Measurements from ENCODE around the gene SLC22A23.

Gene SLC22A23

DNA sequence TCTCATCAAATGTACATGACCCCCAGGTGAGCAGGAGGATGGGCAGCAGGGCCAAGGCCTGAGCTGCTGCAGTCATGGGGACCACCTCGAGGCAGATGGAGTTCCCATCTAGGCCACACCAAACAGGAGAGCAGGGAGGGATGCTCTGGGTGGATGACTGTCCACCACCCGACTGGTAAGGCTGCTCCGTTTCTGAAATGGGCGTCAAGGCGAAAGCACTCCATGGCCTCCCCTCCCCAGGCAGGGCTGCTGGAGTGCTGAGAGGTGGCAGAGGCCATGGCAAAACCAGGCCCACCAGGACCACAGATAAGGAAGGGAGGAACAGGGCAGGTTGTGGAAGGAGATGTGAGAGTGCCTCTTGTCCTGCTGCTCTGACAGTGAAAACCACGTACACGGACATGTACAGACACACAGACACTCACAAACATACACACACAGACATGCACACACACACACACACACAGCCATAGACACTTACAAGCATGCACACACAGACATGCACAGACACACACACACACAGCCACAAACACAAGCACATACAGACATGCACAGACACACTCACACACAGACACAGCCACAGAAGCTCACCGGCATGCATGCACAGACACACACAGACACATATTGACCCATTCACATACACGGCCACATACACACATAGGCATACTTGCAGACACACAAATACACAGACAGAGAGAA, 104.9 kb downstream of the SLC22A23 start:
- no peak for DNase-seq (ENCODE audit: low spot score)

DNA sequence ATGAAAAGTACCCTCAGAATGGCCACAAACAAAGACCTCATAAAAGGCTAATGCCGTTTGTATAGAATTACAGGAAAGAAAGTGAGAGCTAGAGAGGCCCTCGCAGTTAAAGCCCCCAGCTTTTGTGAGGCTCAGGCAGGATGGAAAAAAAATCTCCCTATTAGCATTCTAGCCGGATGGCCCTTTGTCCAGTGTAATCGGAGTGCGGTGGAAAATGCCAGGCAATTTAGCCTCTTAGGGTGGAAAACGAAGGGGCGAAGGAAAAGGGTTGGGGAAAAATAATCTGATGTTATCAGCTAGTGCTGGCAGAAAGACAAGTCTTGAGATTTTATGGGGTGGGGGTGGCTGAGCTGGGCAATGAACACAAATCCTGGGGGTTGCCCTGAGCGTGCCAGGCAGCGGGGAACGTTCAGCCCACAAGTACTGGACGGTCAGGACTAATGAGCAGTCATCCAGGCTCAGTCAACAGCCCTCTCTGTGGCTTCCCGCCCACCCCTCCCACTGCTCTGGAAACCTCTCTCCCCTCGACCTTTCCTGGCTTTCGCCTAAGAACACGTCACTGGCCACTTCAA, 105.7 kb downstream of the SLC22A23 start:
- no peak for DNase-seq (ENCODE audit: low spot score)

DNA sequence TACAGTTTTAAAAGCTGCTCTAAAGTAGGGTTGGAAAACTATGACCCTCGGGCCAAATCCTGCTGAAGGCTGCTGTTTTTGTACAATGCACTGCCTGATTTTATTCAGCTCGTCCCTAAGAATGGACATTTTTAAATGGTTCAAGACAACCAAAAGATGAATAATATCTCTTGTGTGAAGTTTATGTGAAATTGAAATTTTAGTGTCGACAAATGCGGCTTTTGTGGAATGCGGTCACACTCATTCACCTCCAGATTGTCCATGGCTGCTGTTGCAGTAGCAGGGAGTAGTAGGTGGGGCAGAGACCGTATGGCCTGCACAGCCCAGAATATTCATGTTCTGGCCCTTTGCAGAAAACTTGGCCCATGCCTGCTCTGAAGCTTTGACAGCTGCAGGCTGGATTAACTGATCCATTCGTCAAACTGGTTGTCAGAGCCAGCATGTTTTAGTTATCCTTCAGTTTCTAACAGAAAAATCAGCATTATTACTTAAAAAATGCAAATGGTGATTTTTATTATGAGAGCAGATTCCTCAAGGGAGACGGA, 106.5 kb downstream of the SLC22A23 start:
- no peak for DNase-seq (ENCODE audit: low spot score)

DNA sequence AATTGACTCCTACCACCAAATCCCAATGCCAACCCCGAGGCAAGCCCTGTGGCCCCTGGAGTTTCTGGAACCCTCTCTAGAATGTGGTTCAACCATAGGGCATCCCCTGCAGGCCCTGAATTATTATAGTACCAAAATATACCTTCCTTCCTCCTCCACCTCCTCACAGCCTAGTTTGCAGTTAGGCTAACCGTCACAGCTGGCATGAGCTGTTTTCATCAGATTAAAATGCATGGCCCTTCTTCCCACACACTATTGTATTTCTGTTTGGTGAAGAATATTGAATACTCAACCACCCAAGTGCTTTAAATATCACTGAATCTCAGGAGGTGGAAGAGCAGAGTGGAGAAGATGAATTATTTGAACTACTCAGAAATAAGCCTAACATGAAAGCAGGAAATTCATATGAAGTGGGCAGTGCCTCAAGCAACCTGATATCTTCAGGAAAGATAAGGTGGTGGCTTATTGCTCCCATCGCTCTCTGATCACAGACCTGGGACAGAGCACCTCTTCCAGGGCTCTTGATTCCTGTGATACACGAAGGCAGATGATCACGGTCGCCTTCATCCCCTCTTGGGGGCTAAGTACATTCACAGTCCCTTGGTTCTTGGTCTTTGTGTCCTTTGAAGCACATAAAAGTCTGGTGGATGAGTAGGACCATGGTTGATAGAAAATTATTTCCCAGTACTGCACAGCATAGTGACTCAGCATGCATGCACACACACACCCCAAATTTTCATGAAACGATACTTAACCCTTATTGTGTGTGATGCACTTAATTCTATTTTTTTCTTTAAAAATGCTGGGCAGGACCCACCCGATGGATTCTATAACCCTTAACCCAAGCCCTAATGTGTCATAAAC, 107.2 kb downstream of the SLC22A23 start:
- no peak for DNase-seq (ENCODE audit: low spot score)

- DNase-seq (ENCODE audit: low spot score) = no peak
Measured at GRCh38 chr6:3348821-3349220, 108.0 kb downstream of the SLC22A23 start.

DNA sequence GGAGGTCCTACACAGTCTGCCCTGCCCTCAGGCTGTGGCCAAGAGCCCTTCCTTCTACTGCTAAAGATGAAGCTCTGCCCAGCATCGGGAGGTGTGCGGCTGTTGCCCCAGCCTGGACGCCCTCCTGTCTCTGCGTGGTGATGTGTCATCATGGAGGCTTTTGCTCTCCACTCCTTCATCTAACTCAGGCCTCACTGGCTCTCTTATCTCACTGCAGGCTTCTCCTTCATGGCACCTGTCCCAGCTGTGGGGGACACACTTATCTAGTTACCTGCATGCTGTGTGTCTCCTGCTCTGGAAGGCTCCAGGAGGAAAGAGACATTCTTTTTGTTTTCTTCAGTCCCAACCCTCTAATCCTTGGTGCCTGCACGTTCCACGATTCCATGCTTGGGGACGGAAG, 109.0 kb downstream of the SLC22A23 start:
- no peak for DNase-seq (ENCODE audit: low spot score)

- DNase-seq (ENCODE audit: low spot score) = no peak
Measured at GRCh38 chr6:3347247-3347646, 109.6 kb downstream of the SLC22A23 start.

GRCh38 chr6:3346476-3346875, 110.4 kb downstream of the SLC22A23 start:
- no peak for DNase-seq (ENCODE audit: low spot score)

DNA sequence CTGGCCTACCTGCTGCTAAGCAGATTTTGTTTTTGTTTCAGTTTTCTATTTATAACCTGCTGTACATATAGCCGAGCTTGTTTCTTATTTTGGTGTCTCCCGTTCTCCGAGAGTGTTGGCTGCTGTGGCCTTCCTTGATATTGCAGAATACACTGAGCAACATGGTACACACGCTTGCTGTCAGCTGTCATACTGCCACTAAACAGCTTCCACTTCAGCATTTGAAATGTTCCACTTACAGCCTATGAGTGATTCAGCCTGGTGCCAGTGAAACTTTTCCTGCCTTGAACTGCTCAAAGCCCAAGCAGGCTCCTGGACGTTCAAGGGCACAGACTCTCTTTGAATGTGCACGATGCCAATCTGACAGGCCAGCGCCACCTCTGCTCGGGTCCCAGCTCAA, 111.0 kb downstream of the SLC22A23 start:
- no peak for DNase-seq (ENCODE audit: low spot score)

DNA sequence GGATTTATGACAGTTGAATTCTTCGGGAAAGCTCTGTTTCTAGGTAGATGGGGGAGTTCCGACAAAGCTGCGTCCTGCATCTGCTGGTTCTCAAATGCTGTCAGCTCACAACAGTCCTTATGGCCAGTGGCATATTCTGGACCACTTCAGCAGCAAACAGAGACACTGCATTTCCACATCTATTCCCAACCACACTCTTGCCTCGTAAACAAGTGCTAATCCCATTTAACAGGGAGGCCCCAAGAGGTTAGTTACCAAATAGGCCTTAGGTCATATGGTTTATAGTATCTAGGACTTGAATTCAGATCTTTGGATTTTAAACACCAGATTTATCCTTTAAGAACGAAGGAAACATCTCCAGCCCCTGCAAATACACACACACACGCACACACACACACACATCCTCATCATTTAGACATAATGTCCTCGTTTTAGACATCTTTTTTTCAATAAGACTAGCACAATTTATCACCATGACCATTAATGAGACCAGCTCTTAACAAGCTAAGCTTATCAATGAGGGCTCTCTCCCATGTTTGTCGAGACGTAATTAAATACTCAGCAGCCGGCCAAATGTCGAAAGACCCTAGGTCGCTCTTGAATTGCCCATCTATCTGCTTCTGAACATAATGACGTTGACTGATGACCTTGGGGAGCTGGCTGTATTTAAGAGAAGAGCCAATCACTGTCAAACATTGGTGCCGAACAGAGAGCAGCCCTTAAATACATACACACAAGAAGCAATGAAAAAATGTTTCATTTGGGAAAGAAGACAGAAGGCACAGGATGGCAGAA, 113.6 kb downstream of the SLC22A23 start:
- no peak for DNase-seq (ENCODE audit: low spot score)

GRCh38 chr6:3341467-3341866, 115.4 kb downstream of the SLC22A23 start:
- no peak for DNase-seq (ENCODE audit: low spot score)

- DNase-seq (ENCODE audit: low spot score) = no peak
Measured at GRCh38 chr6:3340894-3341293, 116.0 kb downstream of the SLC22A23 start.

DNA sequence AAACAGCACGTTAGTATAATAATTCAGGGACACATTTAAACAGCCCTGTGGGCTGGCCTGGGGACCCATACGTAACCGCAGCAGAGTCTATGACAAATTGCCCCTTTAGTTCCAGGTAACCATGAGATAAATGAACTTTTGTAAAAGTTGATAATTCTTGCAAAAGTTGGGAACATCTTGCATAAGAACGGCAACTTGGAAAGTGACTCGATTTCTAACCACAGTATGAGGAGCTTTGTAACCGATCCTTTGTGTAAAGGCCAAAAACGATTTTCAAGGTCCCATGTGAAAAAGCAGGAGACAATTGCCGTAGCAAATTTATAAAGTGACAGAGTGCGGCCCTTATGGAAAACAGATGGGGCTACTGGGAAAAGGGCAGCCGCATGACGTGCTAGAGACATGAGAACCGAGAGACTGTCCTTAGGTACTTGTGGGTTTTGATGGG, 116.5 kb downstream of the SLC22A23 start:
- DNase-seq (ENCODE audit: low spot score) = no peak

- no peak for DNase-seq (ENCODE audit: low spot score)
Measured at GRCh38 chr6:3339811-3340210, 117.0 kb downstream of the SLC22A23 start.

- DNase-seq (ENCODE audit: low spot score) = peak; percentile 12
Measured at GRCh38 chr6:3337521-3338350, 119.1 kb downstream of the SLC22A23 start.

- no peak for DNase-seq (ENCODE audit: low spot score)
Measured at GRCh38 chr6:3336859-3337515, 119.9 kb downstream of the SLC22A23 start.

DNA sequence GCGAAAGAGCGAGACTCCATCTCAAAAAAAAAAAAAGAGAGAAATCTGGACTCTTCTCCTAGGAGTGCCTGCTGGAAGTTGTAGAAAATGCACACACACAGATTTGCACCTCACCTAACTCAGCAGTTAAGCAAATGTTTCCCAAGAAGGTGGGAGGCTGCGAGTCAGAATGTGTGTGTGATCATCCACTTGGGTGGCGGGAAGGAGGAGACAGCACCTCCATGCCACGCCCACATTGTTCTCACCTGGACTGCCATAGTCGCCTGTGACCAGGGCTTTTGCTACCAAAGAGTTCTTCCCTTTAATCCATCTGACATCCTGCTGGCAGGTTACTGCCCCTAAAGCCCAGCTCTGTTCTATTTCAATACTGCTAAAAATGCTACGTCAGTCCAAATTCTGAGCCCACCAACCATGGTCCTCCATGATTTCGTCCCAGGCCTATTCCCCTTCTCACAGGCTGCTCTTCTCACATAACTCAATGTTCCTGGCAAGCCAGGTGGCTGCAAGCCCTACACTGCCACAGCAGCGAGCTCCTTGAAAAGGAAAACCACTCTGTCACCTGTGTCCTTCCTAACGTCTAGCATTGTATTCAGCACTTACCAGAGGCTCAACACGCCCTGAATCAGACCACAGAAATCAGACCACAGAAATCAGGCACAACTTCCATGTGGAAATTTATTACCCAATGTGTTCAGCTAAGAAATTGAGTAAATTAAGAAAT, 120.6 kb downstream of the SLC22A23 start:
- DNase-seq (ENCODE audit: low spot score) = no peak

DNA sequence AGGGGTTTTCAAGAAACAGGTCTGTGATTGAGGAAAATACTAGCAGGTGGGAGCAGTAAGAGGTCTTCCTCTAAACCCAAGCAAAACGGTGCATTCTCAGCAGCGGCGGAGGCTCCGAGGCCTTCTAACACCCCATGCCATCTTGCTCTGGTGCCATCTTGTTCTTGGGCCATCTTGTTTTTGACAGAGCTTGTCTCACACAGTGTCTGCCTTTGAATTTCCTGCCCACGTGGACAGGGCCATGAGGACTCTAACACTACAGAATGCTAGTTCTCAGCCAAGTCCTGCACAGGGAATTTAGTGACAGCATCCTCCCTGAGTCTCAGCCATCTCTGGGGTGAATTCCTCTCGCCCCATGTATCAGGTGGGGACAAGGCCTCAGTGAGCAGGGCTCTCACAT, 121.7 kb downstream of the SLC22A23 start:
- DNase-seq (ENCODE audit: low spot score) = no peak

DNA sequence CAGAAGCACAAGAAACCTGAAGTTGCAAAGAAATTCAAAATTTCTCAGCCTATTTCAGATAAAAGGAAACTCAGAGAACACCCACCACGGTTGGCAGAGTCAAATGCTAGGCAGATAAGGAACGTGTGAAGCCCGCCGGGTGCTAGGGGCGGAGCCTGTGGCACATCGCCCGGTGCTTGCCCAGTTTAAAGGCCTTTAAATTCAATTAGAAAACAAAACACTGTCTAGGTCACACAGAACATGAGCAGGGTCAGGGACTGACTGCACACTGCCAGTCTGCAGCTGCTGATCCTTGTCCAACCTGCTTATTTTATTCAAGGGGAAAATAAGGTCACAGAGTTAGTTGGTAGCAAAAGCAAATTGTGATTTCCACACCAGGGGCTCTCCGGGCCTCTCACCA, 122.3 kb downstream of the SLC22A23 start:
- no peak for DNase-seq (ENCODE audit: low spot score)

- DNase-seq (ENCODE audit: low spot score) = no peak
Measured at GRCh38 chr6:3333263-3333662, 123.6 kb downstream of the SLC22A23 start.
